PFSK-1 (cell line): ENCODE data around the gene RAMACL.

Experiments
- FOXP2 ChIP-seq: optimal IDR thresholded peaks from 2 replicates; pipeline ENCODE3; 2011; ENCODE audit warnings: borderline replicate concordance, control low read depth, inconsistent platforms; ENCODE audit not compliant: insufficient read depth; ENCODE audit errors: extremely low read length, extremely low read depth
- POLR2AphosphoS5 ChIP-seq: IDR thresholded peaks from 2 replicates; pipeline ENCODE4 v1.6.1; 2012; ENCODE audit warnings: low read depth, mild to moderate bottlenecking, control low read depth, low read length, moderate library complexity
- SIN3A ChIP-seq: IDR thresholded peaks from 2 replicates; pipeline ENCODE4 v1.6.1; 2012; ENCODE audit warnings: mild to moderate bottlenecking, low read length, moderate library complexity, borderline replicate concordance; ENCODE audit not compliant: insufficient read depth
- TAF1 ChIP-seq: IDR thresholded peaks from 2 replicates; pipeline ENCODE4 v1.6.1; 2012; ENCODE audit warnings: low read length, control low read depth, borderline replicate concordance; ENCODE audit not compliant: insufficient read depth
- TF ChIP-seq, protein P1 (sequence below), 2 experiments: IDR thresholded peaks; 2 replicates each; pipeline versions ENCODE4 v1.6.1 to v1.8.0; 2011 to 2012; ENCODE audit warnings: low read depth in 2 of 2, low read length in 2 of 2, control low read depth in 1 of 2, inconsistent platforms in 1 of 2, mild to moderate bottlenecking in 1 of 2, moderate library complexity in 1 of 2; ENCODE audit not compliant: insufficient read depth in 1 of 2

RAMACL gene

DNA sequence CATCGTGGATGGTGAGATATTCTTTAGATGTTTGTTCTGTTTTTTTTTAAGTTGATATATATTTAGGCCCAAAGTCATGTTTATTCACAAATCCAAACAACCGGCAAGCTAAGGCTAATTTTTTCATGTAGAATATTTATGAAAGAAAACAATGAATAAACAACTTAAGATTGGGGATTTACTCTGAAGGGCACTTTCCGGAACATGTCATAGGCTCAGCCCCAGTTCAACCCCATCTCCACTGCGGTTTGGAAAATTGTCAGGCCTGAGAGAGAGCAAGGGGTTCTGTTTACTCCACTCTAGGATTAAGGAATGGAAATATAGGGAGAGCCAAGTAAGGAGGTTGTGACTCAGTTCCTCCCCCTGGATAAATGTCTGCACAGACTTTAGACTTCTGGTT, 22.3 kb upstream of the RAMACL start:
- TF ChIP-seq TAF1 (no peak), FOXP2 (no peak), POLR2AphosphoS5 (no peak), SIN3A (no peak)
- TF ChIP-seq, protein P1, sequence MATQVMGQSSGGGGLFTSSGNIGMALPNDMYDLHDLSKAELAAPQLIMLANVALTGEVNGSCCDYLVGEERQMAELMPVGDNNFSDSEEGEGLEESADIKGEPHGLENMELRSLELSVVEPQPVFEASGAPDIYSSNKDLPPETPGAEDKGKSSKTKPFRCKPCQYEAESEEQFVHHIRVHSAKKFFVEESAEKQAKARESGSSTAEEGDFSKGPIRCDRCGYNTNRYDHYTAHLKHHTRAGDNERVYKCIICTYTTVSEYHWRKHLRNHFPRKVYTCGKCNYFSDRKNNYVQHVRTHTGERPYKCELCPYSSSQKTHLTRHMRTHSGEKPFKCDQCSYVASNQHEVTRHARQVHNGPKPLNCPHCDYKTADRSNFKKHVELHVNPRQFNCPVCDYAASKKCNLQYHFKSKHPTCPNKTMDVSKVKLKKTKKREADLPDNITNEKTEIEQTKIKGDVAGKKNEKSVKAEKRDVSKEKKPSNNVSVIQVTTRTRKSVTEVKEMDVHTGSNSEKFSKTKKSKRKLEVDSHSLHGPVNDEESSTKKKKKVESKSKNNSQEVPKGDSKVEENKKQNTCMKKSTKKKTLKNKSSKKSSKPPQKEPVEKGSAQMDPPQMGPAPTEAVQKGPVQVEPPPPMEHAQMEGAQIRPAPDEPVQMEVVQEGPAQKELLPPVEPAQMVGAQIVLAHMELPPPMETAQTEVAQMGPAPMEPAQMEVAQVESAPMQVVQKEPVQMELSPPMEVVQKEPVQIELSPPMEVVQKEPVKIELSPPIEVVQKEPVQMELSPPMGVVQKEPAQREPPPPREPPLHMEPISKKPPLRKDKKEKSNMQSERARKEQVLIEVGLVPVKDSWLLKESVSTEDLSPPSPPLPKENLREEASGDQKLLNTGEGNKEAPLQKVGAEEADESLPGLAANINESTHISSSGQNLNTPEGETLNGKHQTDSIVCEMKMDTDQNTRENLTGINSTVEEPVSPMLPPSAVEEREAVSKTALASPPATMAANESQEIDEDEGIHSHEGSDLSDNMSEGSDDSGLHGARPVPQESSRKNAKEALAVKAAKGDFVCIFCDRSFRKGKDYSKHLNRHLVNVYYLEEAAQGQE (IDR thresholded peaks at IDR 0.05; ENCODE audit: insufficient read depth in 1 of 2, low read depth in 2 of 2, low read length in 2 of 2) = no peak

GRCh38 chr6:166605752-166606151, 19.3 kb upstream of the RAMACL start:
- TF ChIP-seq POLR2AphosphoS5 (no peak), SIN3A (no peak)
- TF ChIP-seq, protein P1 (IDR thresholded peaks at IDR 0.05; ENCODE audit: insufficient read depth in 1 of 2, low read depth in 2 of 2, low read length in 2 of 2) = no peak

GRCh38 chr6:166604911-166605310, 18.4 kb upstream of the RAMACL start:
- TF ChIP-seq, protein P1 (IDR thresholded peaks at IDR 0.05; ENCODE audit: insufficient read depth in 1 of 2, low read depth in 2 of 2, low read length in 2 of 2) = no peak
- TF ChIP-seq TAF1 (no peak), POLR2AphosphoS5 (no peak), FOXP2 (no peak), SIN3A (no peak)

- TF ChIP-seq SIN3A = no peak
- TF ChIP-seq, protein P1 (IDR thresholded peaks at IDR 0.05; ENCODE audit: insufficient read depth in 1 of 2, low read depth in 2 of 2, low read length in 2 of 2) = no peak
- no peak for TF ChIP-seq TAF1
- no peak for TF ChIP-seq POLR2AphosphoS5
- TF ChIP-seq FOXP2 = no peak
Observed at GRCh38 chr6:166604328-166604727, 17.9 kb upstream of the RAMACL start.

- no peak for TF ChIP-seq FOXP2
- no peak for TF ChIP-seq SIN3A
- TF ChIP-seq, protein P1 (IDR thresholded peaks at IDR 0.05; ENCODE audit: insufficient read depth in 1 of 2, low read depth in 2 of 2, low read length in 2 of 2) = no peak
- TF ChIP-seq POLR2AphosphoS5 = no peak
- TF ChIP-seq TAF1 = no peak
Observed at GRCh38 chr6:166603043-166603690, 16.7 kb upstream of the RAMACL start.
